ENCODE measurements around the gene CDYL. TPM values are rescaled to one million over a fixed set of nuclear protein-coding genes. Genes with fewer than 3 reads are reported as not detected.
A peak's percentile ranks its signal among the peaks of the same experiment; 100 is the strongest.

CDYL gene
- total and polyA plus RNA-seq, 8 donors: 26.9 to 32.3 (median 29.1) TPM

- H3K27me3 ChIP-seq: no peaks in the 10 kb centered on the region
- no peaks in the 10 kb centered on the region for H3K9me3 ChIP-seq
- no peak for TF ChIP-seq CTCF (IDR thresholded peaks at IDR 0.05)
- H3K4me1 ChIP-seq: peaks cover 5 to 6% of the 10 kb centered on the region in 2 donors
- intact Hi-C loops (cut with DNase I): no loop called here
- ATAC-seq (no peak), DNase-seq (no peak)
- H3K36me3 ChIP-seq: no peaks in the 10 kb centered on the region
- no peak overlapping the region for H3K4me3 ChIP-seq
- no peak overlapping the region for H3K27ac ChIP-seq
These were observed 76.7 kb downstream of the CDYL start for GRCh38 chr6:4852938-4853337.

- Histone ChIP-seq H3K36me3 (no peaks in the 10 kb centered on the region), H3K4me1 (peaks cover 5 to 6% of the 10 kb centered on the region in 2 donors), H3K27ac (no peak overlapping the region), H3K9me3 (no peaks in the 10 kb centered on the region), H3K4me3 (no peak overlapping the region), H3K27me3 (no peaks in the 10 kb centered on the region)
- DNase-seq (no peak), ATAC-seq (no peak)
- intact Hi-C loops (cut with DNase I): no loop called here
- TF ChIP-seq CTCF (IDR thresholded peaks at IDR 0.05): no peak
These were observed 77.1 kb downstream of the CDYL start for GRCh38 chr6:4853349-4853748.

GRCh38 chr6:4853782-4854511 is 77.7 kb downstream of the CDYL start:
- Histone ChIP-seq H3K4me1 (peaks cover 5% of the 10 kb centered on the region in 2 donors), H3K27me3 (no peaks in the 10 kb centered on the region), H3K4me3 (no peak overlapping the region), H3K9me3 (no peaks in the 10 kb centered on the region), H3K36me3 (no peaks in the 10 kb centered on the region), H3K27ac (no peak overlapping the region)
- DNase-seq (no peak), ATAC-seq (peak; percentile 24)
- no peak for TF ChIP-seq CTCF (IDR thresholded peaks at IDR 0.05)
- intact Hi-C loops (cut with DNase I): no loop called here

GRCh38 chr6:4856785-4857184 is 80.6 kb downstream of the CDYL start:
- Histone ChIP-seq H3K4me3 (no peak overlapping the region), H3K27me3 (no peaks in the 10 kb centered on the region), H3K4me1 (no peaks in the 10 kb centered on the region), H3K36me3 (no peaks in the 10 kb centered on the region), H3K9me3 (no peaks in the 10 kb centered on the region), H3K27ac (no peak overlapping the region)
- ATAC-seq (no peak), DNase-seq (no peak)
- intact Hi-C loops (cut with DNase I): no loop called here
- no peak for TF ChIP-seq CTCF (IDR thresholded peaks at IDR 0.05)

GRCh38 chr6:4858194-4859015 is 82.2 kb downstream of the CDYL start:
- no peak for TF ChIP-seq CTCF (IDR thresholded peaks at IDR 0.05)
- H3K4me3 ChIP-seq: no peak overlapping the region
- H3K27ac ChIP-seq: no peak overlapping the region
- no peaks in the 10 kb centered on the region for H3K27me3 ChIP-seq
- ATAC-seq (peak; percentile 18), DNase-seq (no peak)
- H3K4me1 ChIP-seq: no peaks in the 10 kb centered on the region
- intact Hi-C loops (cut with DNase I): no loop called here
- peaks cover 0 to 2% of the 10 kb centered on the region in 2 donors for H3K9me3 ChIP-seq
- no peaks in the 10 kb centered on the region for H3K36me3 ChIP-seq

All from left lung (tissue), 10 donors.